Superior temporal gyrus (tissue), 1 donor: ENCODE data around the gene POU2AF1.
"Not testable (repeated sequence)": the region's sequence is repeated elsewhere in the genome, so short reads cannot be mapped to it uniquely, and the experiment has no call there.

Source experiments
- DNase-seq: peaks from one replicate; pipeline ENCODE4 v3.0.0-alpha.2; 2016; ENCODE audit errors: extremely low spot score

The POU2AF1 gene

GRCh38 chr11:111347002-111347722, 31.9 kb downstream of the POU2AF1 start:
- no peak for DNase-seq

DNA sequence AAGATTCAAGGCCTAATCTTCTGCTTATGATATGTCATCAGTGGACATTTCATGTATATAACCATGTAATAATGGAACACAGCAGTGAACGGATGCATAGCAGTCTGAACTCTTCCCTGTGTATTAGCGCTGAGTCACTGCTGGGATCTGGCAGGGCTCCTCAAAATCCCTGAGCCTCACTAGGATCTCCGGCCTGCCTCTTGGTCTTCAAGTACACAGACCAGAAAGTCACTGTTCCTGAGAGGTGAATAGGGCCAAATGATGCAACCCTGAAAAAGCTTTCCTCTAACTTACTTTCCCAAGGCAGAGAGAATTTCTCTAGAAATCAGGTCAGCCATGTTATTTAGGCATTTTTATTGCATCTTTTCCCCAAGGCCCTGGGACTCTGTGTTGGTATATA, 35.0 kb downstream of the POU2AF1 start:
- no peak for DNase-seq

DNA sequence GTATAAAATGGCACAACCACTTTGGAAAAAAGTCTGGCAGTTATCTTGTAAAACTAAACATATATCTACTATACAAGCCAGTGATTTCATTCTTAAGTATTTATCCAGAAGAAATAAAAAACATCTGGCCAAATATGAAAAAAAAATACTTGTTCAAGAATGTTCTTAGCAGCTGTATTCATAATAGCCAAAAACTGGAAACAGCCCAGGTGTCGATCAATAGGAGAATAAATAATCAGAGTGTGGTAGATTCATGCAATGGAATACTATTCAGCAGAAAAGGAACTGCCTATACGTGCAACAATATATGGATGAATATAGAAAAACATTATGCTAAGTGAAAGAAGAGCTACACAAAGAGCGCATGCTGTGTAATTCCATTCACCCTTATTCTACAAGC, 36.7 kb downstream of the POU2AF1 start:
- DNase-seq, result no peak

- DNase-seq, result no peak
Observed at GRCh38 chr11:111339758-111340388, 39.2 kb downstream of the POU2AF1 start.

DNA sequence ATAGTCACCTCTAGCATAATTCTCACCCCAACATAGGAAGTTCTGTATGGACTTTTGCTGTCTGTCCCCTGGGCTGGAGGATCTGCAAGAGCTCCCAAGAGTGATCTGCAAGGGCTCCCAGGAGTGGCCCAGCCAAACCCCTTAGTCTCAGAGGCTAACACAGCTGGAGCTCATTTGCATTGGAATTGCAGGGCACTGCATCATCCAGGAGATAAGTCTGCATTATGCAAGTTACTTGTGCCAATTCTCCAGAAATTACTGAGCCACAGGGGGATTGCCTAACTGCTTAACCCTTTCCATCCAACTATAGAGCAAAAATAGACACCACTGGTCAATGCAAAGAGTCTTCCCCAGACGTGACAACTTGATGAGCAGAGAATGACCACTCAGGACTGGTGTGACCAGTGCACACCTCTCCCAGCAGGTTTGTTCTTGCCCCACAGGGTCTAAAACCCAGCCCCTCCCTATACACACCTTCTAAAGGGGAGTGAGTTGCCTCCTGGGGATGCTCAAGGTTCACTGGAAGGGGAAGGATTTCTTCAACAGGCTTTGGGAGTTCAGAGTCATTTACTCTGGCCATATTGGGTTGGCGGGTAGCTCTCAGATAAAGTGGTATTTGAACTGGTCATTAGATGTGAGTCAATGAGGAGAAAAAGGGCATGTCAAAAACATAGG, 42.4 kb downstream of the POU2AF1 start:
- DNase-seq, result no peak

- no peak for DNase-seq
Observed at GRCh38 chr11:111336062-111336461, 43.0 kb downstream of the POU2AF1 start.

DNA sequence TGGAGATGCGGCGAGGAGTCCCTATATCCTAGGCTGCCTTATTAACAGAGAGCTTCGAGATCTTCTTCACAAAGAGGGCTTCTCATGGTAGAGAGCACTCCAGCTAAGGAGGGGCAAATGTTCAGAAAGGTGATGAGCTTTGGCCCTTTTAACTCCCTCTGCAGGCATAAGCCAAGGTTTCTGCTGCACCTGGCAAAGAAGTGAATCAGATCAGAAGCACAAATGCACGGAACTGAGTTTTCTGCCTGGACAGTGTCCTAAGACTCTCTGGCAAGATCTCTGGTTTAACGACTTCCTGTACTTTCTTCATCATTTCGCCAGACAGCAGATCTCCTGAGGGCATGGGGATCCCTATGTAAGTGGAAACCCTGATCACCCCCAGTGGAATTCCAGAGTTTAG, 43.5 kb downstream of the POU2AF1 start:
- DNase-seq, result no peak

DNA sequence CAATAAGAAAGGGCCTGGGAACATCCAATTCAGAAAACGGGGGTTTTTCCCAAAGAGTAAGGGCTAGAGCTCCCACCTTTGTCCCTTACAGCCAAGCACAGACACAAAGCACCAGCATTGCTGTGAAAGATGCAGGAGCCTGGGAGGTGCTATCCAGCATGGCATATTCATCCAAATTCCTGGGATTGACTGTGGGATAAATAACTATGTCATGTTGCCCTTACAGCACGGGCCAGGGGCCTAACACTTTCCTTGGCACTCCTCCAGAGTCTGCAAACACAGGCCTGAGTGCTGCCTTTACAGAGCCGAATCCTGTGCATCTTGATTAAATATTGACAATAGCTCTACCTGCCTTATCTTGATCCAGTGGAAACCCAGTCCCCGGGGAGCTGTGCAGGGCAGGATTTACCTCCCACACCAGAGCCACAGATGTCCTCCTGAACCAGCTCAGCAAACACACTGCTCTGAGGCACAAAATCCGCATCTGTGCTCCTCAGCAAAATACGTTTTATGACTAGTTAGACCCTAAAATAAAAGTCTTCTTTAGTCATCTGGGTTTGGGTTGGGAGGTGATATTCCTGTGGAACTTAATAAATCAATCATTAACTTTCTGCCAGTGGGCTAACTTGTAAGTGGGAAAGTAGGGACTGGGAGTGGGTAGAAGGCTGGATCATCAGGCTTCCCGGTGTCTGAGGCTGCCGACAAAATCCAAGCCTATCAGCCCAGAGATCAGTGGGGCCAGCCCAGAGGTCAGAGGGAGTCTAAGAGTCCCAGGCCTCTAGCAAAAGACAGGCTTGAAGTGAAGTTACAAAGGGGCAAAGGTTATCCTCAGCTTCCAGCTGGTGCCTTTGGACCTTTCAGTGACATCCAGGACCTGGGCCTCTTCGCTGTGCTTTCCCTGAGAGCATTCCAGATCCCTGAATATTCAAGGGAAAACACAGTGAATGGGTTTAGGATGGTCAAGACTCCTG, 44.3 kb downstream of the POU2AF1 start:
- no peak for DNase-seq

- no peak for DNase-seq
Observed at GRCh38 chr11:111331711-111332479, 47.2 kb downstream of the POU2AF1 start.

- no peak for DNase-seq
Observed at GRCh38 chr11:111330234-111330893, 48.7 kb downstream of the POU2AF1 start.

GRCh38 chr11:111329306-111330204, 49.5 kb downstream of the POU2AF1 start:
- no peak for DNase-seq

GRCh38 chr11:111327908-111328624, 51.0 kb downstream of the POU2AF1 start:
- no peak for DNase-seq

DNA sequence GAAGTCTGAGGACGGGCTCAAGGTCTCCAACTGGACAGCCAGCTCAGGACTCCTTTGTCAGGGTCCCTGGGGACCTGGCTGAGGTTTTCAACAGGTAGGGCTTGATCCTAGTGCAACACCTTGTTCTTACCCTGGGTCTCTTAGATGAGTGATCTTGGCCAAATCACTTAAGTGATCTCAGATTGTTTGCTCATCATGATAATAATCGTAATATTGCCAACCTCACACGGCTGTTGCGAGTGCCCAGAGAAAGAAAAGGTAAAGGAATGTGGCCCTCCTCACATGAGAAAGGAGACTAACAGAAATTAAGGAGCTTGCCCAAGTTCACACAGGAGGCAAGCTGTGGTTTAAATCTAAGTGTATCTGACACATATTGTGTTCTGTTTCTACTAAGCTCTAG, 52.3 kb downstream of the POU2AF1 start:
- DNase-seq, result no peak

DNA sequence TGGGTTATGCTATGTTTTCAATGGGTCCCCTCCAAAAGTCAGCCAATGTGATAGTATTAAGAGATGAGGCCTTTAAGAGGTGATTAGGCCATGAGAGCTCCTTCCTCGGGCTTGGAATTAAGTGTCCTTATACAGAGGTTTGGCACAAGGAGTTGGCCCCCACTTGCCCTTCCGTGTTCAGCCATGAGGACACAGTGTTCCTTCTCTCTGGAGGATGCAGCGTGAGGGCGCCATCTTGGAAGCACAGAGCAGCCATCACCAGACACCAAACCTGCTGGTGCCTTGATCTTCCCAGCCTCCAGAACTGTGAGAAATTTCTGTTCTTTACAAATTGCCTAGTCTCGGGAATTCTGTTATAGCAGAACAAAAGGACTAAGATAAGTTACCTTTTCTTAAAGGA, 53.8 kb downstream of the POU2AF1 start:
- no peak for DNase-seq

GRCh38 chr11:111324277-111324720, 54.8 kb downstream of the POU2AF1 start:
- DNase-seq, result peak; percentile 34

- no peak for DNase-seq
Observed at GRCh38 chr11:111322534-111322933, 56.5 kb downstream of the POU2AF1 start.

DNA sequence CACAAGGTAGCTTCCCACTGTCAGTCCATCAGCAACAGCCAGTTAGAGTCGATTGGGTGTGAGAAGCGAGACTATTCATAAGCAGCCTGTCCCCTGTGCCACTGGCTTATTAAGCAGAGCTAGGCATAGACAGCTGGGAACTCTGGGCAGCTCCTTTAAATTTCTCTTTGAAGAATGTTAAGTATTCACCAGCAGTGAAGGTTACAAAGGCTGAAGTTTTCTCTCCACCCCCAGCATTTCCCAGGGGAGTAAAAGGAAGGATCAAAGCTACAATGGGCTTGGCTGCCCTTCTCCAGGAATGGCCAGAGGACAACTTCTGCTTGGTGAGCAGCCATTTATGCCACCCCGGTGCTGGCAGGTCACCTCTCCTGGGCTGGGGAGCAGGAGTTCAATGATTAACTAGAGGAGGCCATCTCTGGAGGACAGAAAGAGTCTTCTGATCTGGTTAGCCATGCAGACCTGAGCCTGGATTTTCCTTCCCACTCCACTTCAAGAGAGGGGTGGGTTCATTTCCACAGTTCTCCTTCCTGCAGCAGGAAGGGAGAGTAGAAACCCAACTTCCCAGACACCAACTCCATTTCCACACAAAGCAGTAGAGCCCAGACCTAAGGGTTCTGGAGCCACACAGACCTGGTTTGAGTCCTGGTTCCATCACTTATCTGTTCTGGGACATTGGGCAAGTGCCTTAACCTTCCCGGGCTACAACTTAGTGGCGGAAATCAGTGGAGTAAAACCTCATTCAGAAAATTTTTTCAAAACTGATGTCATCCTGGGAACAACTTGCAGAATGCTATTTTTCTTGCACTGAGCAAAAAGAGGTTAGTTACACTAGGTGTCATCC, 58.1 kb downstream of the POU2AF1 start:
- no peak for DNase-seq

DNA sequence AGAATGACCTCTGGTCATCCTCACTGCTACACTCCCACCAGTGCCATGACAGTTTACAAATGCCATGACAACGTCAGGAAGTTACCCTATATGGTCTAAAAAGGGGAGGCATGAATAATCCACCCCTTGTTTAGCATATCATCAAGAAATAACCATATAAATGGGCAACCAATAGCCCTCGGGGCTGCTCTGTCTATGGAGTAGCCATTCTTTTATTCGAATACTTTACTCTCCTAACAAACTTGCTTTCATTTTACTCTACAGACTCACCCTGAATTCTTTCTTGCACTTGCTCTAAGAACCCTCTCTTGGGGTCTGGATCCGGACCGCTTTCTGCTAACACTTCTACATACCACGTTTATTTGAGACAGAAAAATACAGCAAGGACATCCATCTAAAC, 58.9 kb downstream of the POU2AF1 start:
- not testable (repeated sequence) for DNase-seq
